GM18499 (cell line): ENCODE measurements around the gene GORASP2.
"Not testable (repeated sequence)": the region's sequence is repeated elsewhere in the genome, so short reads cannot be mapped to it uniquely, and the experiment has no call there.

Experiments
- ATAC-seq: cut with Tn5 transposase; IDR thresholded peaks from one replicate; pipeline ENCODE4 v1.9.1; 2021; ENCODE audit warnings: moderate number of reproducible peaks; ENCODE audit not compliant: insufficient read depth, unreplicated experiment

The GORASP2 gene

GRCh38 chr2:170928824-170929685 is at the start of gene GORASP2:
TSS of gene GORASP2 (plus strand) at chr2:170929253. CDS start at chr2:170929341, 88 bp downstream.
- peak; percentile 88 for ATAC-seq

- no peak for ATAC-seq
Measured at GRCh38 chr2:170881840-170882239, 47.2 kb upstream of the GORASP2 start.

GRCh38 chr2:170882758-170883157 is 46.3 kb upstream of the GORASP2 start:
- no peak for ATAC-seq

- no peak for ATAC-seq
Measured at GRCh38 chr2:170883683-170884082, 45.4 kb upstream of the GORASP2 start.

GRCh38 chr2:170885130-170885791 is 43.8 kb upstream of the GORASP2 start:
- ATAC-seq: no peak

- ATAC-seq: no peak
Measured at GRCh38 chr2:170886386-170886785, 42.7 kb upstream of the GORASP2 start.

GRCh38 chr2:170887496-170887895 is 41.6 kb upstream of the GORASP2 start:
- no peak for ATAC-seq

- ATAC-seq: no peak
Measured at GRCh38 chr2:170887896-170888295, 41.2 kb upstream of the GORASP2 start.

- no peak for ATAC-seq
Measured at GRCh38 chr2:170891893-170892292, 37.2 kb upstream of the GORASP2 start.

- ATAC-seq: no peak
Measured at GRCh38 chr2:170892391-170892951, 36.6 kb upstream of the GORASP2 start.

GRCh38 chr2:170895023-170895757 is 33.9 kb upstream of the GORASP2 start:
- ATAC-seq: no peak

GRCh38 chr2:170896622-170897021 is 32.4 kb upstream of the GORASP2 start:
- no peak for ATAC-seq

GRCh38 chr2:170897108-170897507 is 31.9 kb upstream of the GORASP2 start:
- no peak for ATAC-seq

- ATAC-seq: no peak
Measured at GRCh38 chr2:170905864-170906263, 23.2 kb upstream of the GORASP2 start.

- no peak for ATAC-seq
Measured at GRCh38 chr2:170911314-170911889, 17.7 kb upstream of the GORASP2 start.

GRCh38 chr2:170914994-170915666 is 13.9 kb upstream of the GORASP2 start:
- not testable (repeated sequence) for ATAC-seq

GRCh38 chr2:170917219-170917913 is 11.7 kb upstream of the GORASP2 start:
- ATAC-seq: no peak

- ATAC-seq: no peak
Measured at GRCh38 chr2:170917957-170918356, 11.1 kb upstream of the GORASP2 start.

GRCh38 chr2:170921873-170922272 is 7.2 kb upstream of the GORASP2 start:
- not testable (repeated sequence) for ATAC-seq
